ENCODE data around the gene NUP214.
"Not testable (repeated sequence)": the region's sequence is repeated elsewhere in the genome, so short reads cannot be mapped to it uniquely, and the experiment has no call there.

- not testable (repeated sequence) for TF ChIP-seq POLR2A, CTCF (IDR thresholded peaks at IDR 0.05)
These were observed 118.9 kb downstream of the NUP214 start for GRCh38 chr9:131244331-131244730.
